Right forelimb (tissue), 1 donor: ENCODE data around the gene TBC1D5.
"Not testable (repeated sequence)": the region's sequence is repeated elsewhere in the genome, so short reads cannot be mapped to it uniquely, and the experiment has no call there.

ENCODE experiments used
- DNase-seq: peaks from one replicate; pipeline ENCODE4 v3.0.0-alpha.2; 2018

TBC1D5 gene

GRCh38 chr3:17581421-17582080, 160.9 kb downstream of the TBC1D5 start:
- DNase-seq = no peak

- DNase-seq = no peak
These were observed 161.5 kb downstream of the TBC1D5 start for GRCh38 chr3:17580901-17581300.

GRCh38 chr3:17579289-17580031, 163.0 kb downstream of the TBC1D5 start:
- DNase-seq = no peak

GRCh38 chr3:17577796-17578520, 164.5 kb downstream of the TBC1D5 start:
- no peak for DNase-seq

GRCh38 chr3:17573396-17573795, 169.0 kb downstream of the TBC1D5 start:
- no peak for DNase-seq

- no peak for DNase-seq
These were observed 170.7 kb downstream of the TBC1D5 start for GRCh38 chr3:17571686-17572085.

GRCh38 chr3:17562845-17563244, 179.6 kb downstream of the TBC1D5 start:
- no peak for DNase-seq

- DNase-seq = no peak
These were observed 183.9 kb downstream of the TBC1D5 start for GRCh38 chr3:17558565-17558964.

GRCh38 chr3:17557749-17558463, 184.5 kb downstream of the TBC1D5 start:
- DNase-seq = no peak

- no peak for DNase-seq
These were observed 186.9 kb downstream of the TBC1D5 start for GRCh38 chr3:17555525-17555924.

GRCh38 chr3:17554078-17554477, 188.4 kb downstream of the TBC1D5 start:
- no peak for DNase-seq

GRCh38 chr3:17553080-17553479, 189.4 kb downstream of the TBC1D5 start:
- DNase-seq = no peak

- no peak for DNase-seq
These were observed 190.1 kb downstream of the TBC1D5 start for GRCh38 chr3:17552351-17552750.

GRCh38 chr3:17551895-17552294, 190.5 kb downstream of the TBC1D5 start:
- no peak for DNase-seq

- DNase-seq = no peak
These were observed 191.1 kb downstream of the TBC1D5 start for GRCh38 chr3:17551333-17551732.

GRCh38 chr3:17550624-17551023, 191.8 kb downstream of the TBC1D5 start:
- DNase-seq = no peak

GRCh38 chr3:17546500-17547255, 195.8 kb downstream of the TBC1D5 start:
- DNase-seq = no peak

- DNase-seq = no peak
These were observed 197.8 kb downstream of the TBC1D5 start for GRCh38 chr3:17544632-17545031.

- no peak for DNase-seq
These were observed 199.8 kb downstream of the TBC1D5 start for GRCh38 chr3:17542591-17542990.

GRCh38 chr3:17539436-17539835, 203.0 kb downstream of the TBC1D5 start:
- no peak for DNase-seq

GRCh38 chr3:17535274-17535673, 207.2 kb downstream of the TBC1D5 start:
- DNase-seq = no peak

- DNase-seq = not testable (repeated sequence)
These were observed 210.0 kb downstream of the TBC1D5 start for GRCh38 chr3:17532446-17532845.
